Activated naive CD8-positive, alpha-beta T cell (primary cell): ENCODE measurements around the gene UBE2G1.
"Not testable (repeated sequence)": the region's sequence is repeated elsewhere in the genome, so short reads cannot be mapped to it uniquely, and the experiment has no call there.

Experiments used
- H3K27ac Mint-ChIP-seq: one replicate; pipeline ENCODE4 v1.8.0; 2021; ENCODE audit warnings: mixed read lengths
- H3K27me3 Mint-ChIP-seq: one replicate; pipeline ENCODE4 v1.8.0; 2021; ENCODE audit warnings: mixed read lengths
- H3K36me3 Mint-ChIP-seq: one replicate; pipeline ENCODE4 v1.8.0; 2021; ENCODE audit warnings: mixed read lengths
- H3K4me1 Mint-ChIP-seq: one replicate; pipeline ENCODE4 v1.8.0; 2021; ENCODE audit warnings: low read depth, mixed read lengths
- H3K4me3 Mint-ChIP-seq: one replicate; pipeline ENCODE4 v1.8.0; 2021; ENCODE audit warnings: mild to moderate bottlenecking, mixed read lengths
- H3K9me3 Mint-ChIP-seq: one replicate; pipeline ENCODE4 v1.8.0; 2021; ENCODE audit warnings: low read depth, mixed read lengths

The UBE2G1 gene

GRCh38 chr17:4267402-4267801 is 99.1 kb downstream of the UBE2G1 start:
- H3K27me3 Mint-ChIP-seq = no peaks in the 10 kb centered on the region
- no peaks in the 10 kb centered on the region for H3K36me3 Mint-ChIP-seq
- peaks cover 19% of the 10 kb centered on the region for H3K4me1 Mint-ChIP-seq
- no peak overlapping the region for H3K4me3 Mint-ChIP-seq
- no peaks in the 10 kb centered on the region for H3K9me3 Mint-ChIP-seq
- no peak overlapping the region for H3K27ac Mint-ChIP-seq

- H3K27me3 Mint-ChIP-seq = no peaks in the 10 kb centered on the region
- H3K36me3 Mint-ChIP-seq = peaks cover 3% of the 10 kb centered on the region
- no peak overlapping the region for H3K4me3 Mint-ChIP-seq
- peaks cover 27% of the 10 kb centered on the region for H3K4me1 Mint-ChIP-seq
- no peaks in the 10 kb centered on the region for H3K9me3 Mint-ChIP-seq
- H3K27ac Mint-ChIP-seq = no peak overlapping the region
Observed at GRCh38 chr17:4266550-4266949, 99.9 kb downstream of the UBE2G1 start.

- peak within 1 kb of the TSS; percentile 94 for H3K27ac Mint-ChIP-seq
- H3K4me1 Mint-ChIP-seq = peaks cover 40% of the 10 kb centered on the region
- H3K4me3 Mint-ChIP-seq = peak within 1 kb of the TSS; percentile 96
- H3K9me3 Mint-ChIP-seq = no peaks in the 10 kb centered on the region
- peaks cover 11% of the 10 kb centered on the region for H3K36me3 Mint-ChIP-seq
- no peaks in the 10 kb centered on the region for H3K27me3 Mint-ChIP-seq
Observed at GRCh38 chr17:4263282-4264215, 102.9 kb downstream of the UBE2G1 start, which contains the start of gene ANKFY1. ANKFY1 (minus strand) TSS chr17:4263979; CDS start chr17:4263941, 38 bp downstream.

- Mint-ChIP-seq H3K36me3 (peaks cover 11% of the 10 kb centered on the region), H3K9me3 (no peaks in the 10 kb centered on the region), H3K27me3 (no peaks in the 10 kb centered on the region), H3K27ac (peak overlapping the region; percentile 77), H3K4me1 (peaks cover 43% of the 10 kb centered on the region), H3K4me3 (peak overlapping the region; percentile 91)
Observed at GRCh38 chr17:4262703-4263102, 103.8 kb downstream of the UBE2G1 start.

- H3K9me3 Mint-ChIP-seq = no peaks in the 10 kb centered on the region
- H3K4me3 Mint-ChIP-seq = peak overlapping the region; percentile 69
- H3K4me1 Mint-ChIP-seq = peaks cover 56% of the 10 kb centered on the region
- H3K36me3 Mint-ChIP-seq = peaks cover 16% of the 10 kb centered on the region
- H3K27me3 Mint-ChIP-seq = no peaks in the 10 kb centered on the region
- H3K27ac Mint-ChIP-seq = no peak overlapping the region
Observed at GRCh38 chr17:4261452-4261851, 105.0 kb downstream of the UBE2G1 start.

GRCh38 chr17:4258867-4259266 is 107.6 kb downstream of the UBE2G1 start:
- Mint-ChIP-seq H3K4me1 (peaks cover 57% of the 10 kb centered on the region), H3K4me3 (no peak overlapping the region), H3K27ac (no peak overlapping the region), H3K9me3 (no peaks in the 10 kb centered on the region), H3K27me3 (no peaks in the 10 kb centered on the region), H3K36me3 (peaks cover 16% of the 10 kb centered on the region)

- H3K36me3 Mint-ChIP-seq = peaks cover 16% of the 10 kb centered on the region
- peak overlapping the region; percentile 10 for H3K27ac Mint-ChIP-seq
- H3K4me3 Mint-ChIP-seq = no peak overlapping the region
- H3K4me1 Mint-ChIP-seq = peaks cover 56% of the 10 kb centered on the region
- no peaks in the 10 kb centered on the region for H3K9me3 Mint-ChIP-seq
- no peaks in the 10 kb centered on the region for H3K27me3 Mint-ChIP-seq
Observed at GRCh38 chr17:4256952-4257351, 109.5 kb downstream of the UBE2G1 start.

- peaks cover 52% of the 10 kb centered on the region for H3K4me1 Mint-ChIP-seq
- H3K27ac Mint-ChIP-seq, H3K36me3 Mint-ChIP-seq: not testable (repeated sequence)
Observed at GRCh38 chr17:4255271-4255670, 111.2 kb downstream of the UBE2G1 start.

GRCh38 chr17:4250887-4251286 is 115.6 kb downstream of the UBE2G1 start:
- H3K9me3 Mint-ChIP-seq = no peaks in the 10 kb centered on the region
- no peaks in the 10 kb centered on the region for H3K36me3 Mint-ChIP-seq
- no peaks in the 10 kb centered on the region for H3K27me3 Mint-ChIP-seq
- H3K4me1 Mint-ChIP-seq = peaks cover 57% of the 10 kb centered on the region
- no peak overlapping the region for H3K27ac Mint-ChIP-seq
- no peak overlapping the region for H3K4me3 Mint-ChIP-seq

More at GRCh38 chr17:4255271-4255670, 111.2 kb downstream of the UBE2G1 start:
- not testable (repeated sequence) for H3K9me3 Mint-ChIP-seq, H3K27me3 Mint-ChIP-seq, H3K4me3 Mint-ChIP-seq

GRCh38 chr17:4249452-4250029 is 116.9 kb downstream of the UBE2G1 start:
- H3K27ac Mint-ChIP-seq = no peak overlapping the region
- H3K36me3 Mint-ChIP-seq = no peaks in the 10 kb centered on the region
- no peaks in the 10 kb centered on the region for H3K9me3 Mint-ChIP-seq
- no peak overlapping the region for H3K4me3 Mint-ChIP-seq
- H3K27me3 Mint-ChIP-seq = no peaks in the 10 kb centered on the region
- H3K4me1 Mint-ChIP-seq = peaks cover 56% of the 10 kb centered on the region

GRCh38 chr17:4248504-4249277 is 117.8 kb downstream of the UBE2G1 start:
- H3K9me3 Mint-ChIP-seq = no peaks in the 10 kb centered on the region
- peaks cover 54% of the 10 kb centered on the region for H3K4me1 Mint-ChIP-seq
- no peak overlapping the region for H3K4me3 Mint-ChIP-seq
- H3K27me3 Mint-ChIP-seq = no peaks in the 10 kb centered on the region
- no peak overlapping the region for H3K27ac Mint-ChIP-seq
- H3K36me3 Mint-ChIP-seq = no peaks in the 10 kb centered on the region

- H3K9me3 Mint-ChIP-seq = no peaks in the 10 kb centered on the region
- H3K4me1 Mint-ChIP-seq = peaks cover 48% of the 10 kb centered on the region
- no peaks in the 10 kb centered on the region for H3K36me3 Mint-ChIP-seq
- peak overlapping the region; percentile 22 for H3K27ac Mint-ChIP-seq
- no peaks in the 10 kb centered on the region for H3K27me3 Mint-ChIP-seq
- H3K4me3 Mint-ChIP-seq = no peak overlapping the region
Observed at GRCh38 chr17:4247971-4248388, 118.5 kb downstream of the UBE2G1 start.

GRCh38 chr17:4247361-4247970 is 119.0 kb downstream of the UBE2G1 start:
- Mint-ChIP-seq H3K4me3 (no peak overlapping the region), H3K4me1 (peaks cover 46% of the 10 kb centered on the region), H3K9me3 (no peaks in the 10 kb centered on the region), H3K27ac (no peak overlapping the region), H3K27me3 (no peaks in the 10 kb centered on the region), H3K36me3 (no peaks in the 10 kb centered on the region)

- no peaks in the 10 kb centered on the region for H3K9me3 Mint-ChIP-seq
Observed at GRCh38 chr17:4246674-4247073, 119.8 kb downstream of the UBE2G1 start.

More at GRCh38 chr17:4246674-4247073, 119.8 kb downstream of the UBE2G1 start:
- no peaks in the 10 kb centered on the region for H3K36me3 Mint-ChIP-seq
- no peak overlapping the region for H3K4me3 Mint-ChIP-seq
- no peaks in the 10 kb centered on the region for H3K27me3 Mint-ChIP-seq
- no peak overlapping the region for H3K27ac Mint-ChIP-seq
- H3K4me1 Mint-ChIP-seq = peaks cover 44% of the 10 kb centered on the region
